GM12878 (cell line): ENCODE measurements around the gene PORCN.

ENCODE experiments used
- EZH2 ChIP-seq: IDR thresholded peaks from 2 replicates; pipeline ENCODE4 v1.6.1; 2012; ENCODE audit warnings: low read depth, mild to moderate bottlenecking, control low read depth, inconsistent platforms, low read length, borderline replicate concordance; ENCODE audit not compliant: control insufficient read depth
- MEF2B ChIP-seq: fragments of 450-650 bp; IDR thresholded peaks from 2 replicates; pipeline ENCODE4 v1.6.1; 2018; ENCODE audit warnings: mild to moderate bottlenecking, moderate library complexity; ENCODE audit not compliant: partially characterized antibody, poor library complexity, severe bottlenecking
- NFYB ChIP-seq: IDR thresholded peaks from 2 replicates; pipeline ENCODE4 v1.6.1; 2011; ENCODE audit warnings: low read depth, mild to moderate bottlenecking, low read length, improper control_type of control experiment, moderate library complexity; ENCODE audit not compliant: insufficient read depth
- PML ChIP-seq: IDR thresholded peaks from 2 replicates; pipeline ENCODE4 v1.6.1; 2012; ENCODE audit warnings: low read length, inconsistent platforms
- SRF ChIP-seq, 2 experiments: IDR thresholded peaks; 2 replicates each; pipeline ENCODE4 v1.6.1; 2011; ENCODE audit warnings: low read depth in 2 of 2, low read length in 2 of 2, mild to moderate bottlenecking in 1 of 2, moderate library complexity in 1 of 2
- TF ChIP-seq, protein P1 (sequence below), 3 experiments: IDR thresholded peaks in 2 of 3; conservative IDR thresholded peaks in 1 of 3; 2 replicates each; pipeline ENCODE4 v1.5.1; 2011; ENCODE audit warnings: low read depth in 3 of 3, low read length in 3 of 3, mild to moderate bottlenecking in 3 of 3, control low read depth in 2 of 3, moderate library complexity in 2 of 3, inconsistent platforms in 1 of 3, mixed read lengths in 1 of 3; ENCODE audit not compliant: control insufficient read depth in 2 of 3, insufficient read depth in 1 of 3; ENCODE audit errors: extremely low read depth in 1 of 3
- TF ChIP-seq, protein P2 (sequence below): IDR thresholded peaks from 2 replicates; pipeline ENCODE4 v1.6.1; 2011; ENCODE audit warnings: low read depth, mild to moderate bottlenecking, low read length, moderate library complexity, borderline replicate concordance; ENCODE audit errors: extremely low read depth
- TF ChIP-seq, protein P3 (sequence below): IDR thresholded peaks from 2 replicates; pipeline ENCODE4 v1.6.1; 2012; ENCODE audit warnings: low read depth, low read length, improper control_type of control experiment

DNA sequence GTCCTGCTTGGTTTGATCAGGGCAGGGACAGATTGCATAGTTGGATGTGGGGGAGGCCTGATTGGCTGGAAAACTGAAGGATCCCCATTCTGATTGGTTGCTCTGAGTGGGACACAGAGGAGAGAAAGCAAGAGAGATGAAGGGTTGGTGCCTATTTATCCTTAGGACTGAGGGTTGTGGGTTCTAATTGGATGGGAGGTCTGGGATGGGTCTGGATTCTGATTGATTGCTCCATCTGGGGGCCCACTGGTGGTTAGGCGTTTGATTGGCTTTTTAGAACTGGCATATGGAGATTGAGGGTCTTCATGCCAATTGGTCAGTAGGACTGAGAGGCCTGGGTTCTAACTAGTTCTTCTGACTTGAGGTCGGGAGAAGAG is 12.2 kb downstream of the PORCN start:
- TF ChIP-seq, protein P1, sequence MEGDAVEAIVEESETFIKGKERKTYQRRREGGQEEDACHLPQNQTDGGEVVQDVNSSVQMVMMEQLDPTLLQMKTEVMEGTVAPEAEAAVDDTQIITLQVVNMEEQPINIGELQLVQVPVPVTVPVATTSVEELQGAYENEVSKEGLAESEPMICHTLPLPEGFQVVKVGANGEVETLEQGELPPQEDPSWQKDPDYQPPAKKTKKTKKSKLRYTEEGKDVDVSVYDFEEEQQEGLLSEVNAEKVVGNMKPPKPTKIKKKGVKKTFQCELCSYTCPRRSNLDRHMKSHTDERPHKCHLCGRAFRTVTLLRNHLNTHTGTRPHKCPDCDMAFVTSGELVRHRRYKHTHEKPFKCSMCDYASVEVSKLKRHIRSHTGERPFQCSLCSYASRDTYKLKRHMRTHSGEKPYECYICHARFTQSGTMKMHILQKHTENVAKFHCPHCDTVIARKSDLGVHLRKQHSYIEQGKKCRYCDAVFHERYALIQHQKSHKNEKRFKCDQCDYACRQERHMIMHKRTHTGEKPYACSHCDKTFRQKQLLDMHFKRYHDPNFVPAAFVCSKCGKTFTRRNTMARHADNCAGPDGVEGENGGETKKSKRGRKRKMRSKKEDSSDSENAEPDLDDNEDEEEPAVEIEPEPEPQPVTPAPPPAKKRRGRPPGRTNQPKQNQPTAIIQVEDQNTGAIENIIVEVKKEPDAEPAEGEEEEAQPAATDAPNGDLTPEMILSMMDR (IDR thresholded peaks at IDR 0.05 in 2 of 3, conservative IDR thresholded peaks at IDR 0.05 in 1 of 3; ENCODE audit: control insufficient read depth in 2 of 3, extremely low read depth in 1 of 3, insufficient read depth in 1 of 3, low read depth in 3 of 3, low read length in 3 of 3), result no peak
- TF ChIP-seq PML, result no peak
- TF ChIP-seq MEF2B, result no peak
- no peak for TF ChIP-seq SRF (IDR thresholded peaks at IDR 0.05; ENCODE audit: low read depth in 2 of 2, low read length in 2 of 2)
- no peak for TF ChIP-seq EZH2
- no peak for TF ChIP-seq NFYB
- TF ChIP-seq, protein P2, sequence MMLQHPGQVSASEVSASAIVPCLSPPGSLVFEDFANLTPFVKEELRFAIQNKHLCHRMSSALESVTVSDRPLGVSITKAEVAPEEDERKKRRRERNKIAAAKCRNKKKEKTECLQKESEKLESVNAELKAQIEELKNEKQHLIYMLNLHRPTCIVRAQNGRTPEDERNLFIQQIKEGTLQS, result no peak
- TF ChIP-seq, protein P3, sequence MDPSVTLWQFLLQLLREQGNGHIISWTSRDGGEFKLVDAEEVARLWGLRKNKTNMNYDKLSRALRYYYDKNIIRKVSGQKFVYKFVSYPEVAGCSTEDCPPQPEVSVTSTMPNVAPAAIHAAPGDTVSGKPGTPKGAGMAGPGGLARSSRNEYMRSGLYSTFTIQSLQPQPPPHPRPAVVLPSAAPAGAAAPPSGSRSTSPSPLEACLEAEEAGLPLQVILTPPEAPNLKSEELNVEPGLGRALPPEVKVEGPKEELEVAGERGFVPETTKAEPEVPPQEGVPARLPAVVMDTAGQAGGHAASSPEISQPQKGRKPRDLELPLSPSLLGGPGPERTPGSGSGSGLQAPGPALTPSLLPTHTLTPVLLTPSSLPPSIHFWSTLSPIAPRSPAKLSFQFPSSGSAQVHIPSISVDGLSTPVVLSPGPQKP, result no peak
